Gastrocnemius medialis (tissue), 4 donors: Measurements from ENCODE around the gene MTMR1.

ENCODE experiments used
- CTCF ChIP-seq, 5 experiments: fragments of 450-650 bp in 3 of 5; fragments of 200-600 bp in 2 of 5; sonication (generic) in 2 of 5; IDR thresholded peaks in 4 of 5; conservative IDR thresholded peaks in 1 of 5; 1 replicate in 4 of 5; 2 replicates in 1 of 5; pipeline ENCODE4 v1.5.1; 2016 to 2019; ENCODE audit warnings: antibody characterized with exemption in 5 of 5, mild to moderate bottlenecking in 3 of 5, moderate library complexity in 3 of 5
- POLR2A ChIP-seq, 2 donors: fragments of 450-650 bp; IDR thresholded peaks; one replicate each; pipeline ENCODE4 v1.6.1; 2017; ENCODE audit warnings: antibody characterized with exemption in 2 of 2, mild to moderate bottlenecking in 2 of 2, moderate library complexity in 2 of 2

- TF ChIP-seq CTCF (IDR thresholded peaks at IDR 0.05 in 4 of 5, conservative IDR thresholded peaks at IDR 0.05 in 1 of 5), result no peak
- TF ChIP-seq POLR2A (IDR thresholded peaks at IDR 0.05), result no peak
Measured at GRCh38 chrX:150715184-150715583, 22.0 kb downstream of the MTMR1 start.
